Measurements from ENCODE around the gene LRIG1.

LRIG1 gene

GRCh38 chr3:66383998-66384745 is 116.7 kb downstream of the LRIG1 start:
- no peak for DNase-seq (ENCODE audit: low read depth)

- no peak for DNase-seq (ENCODE audit: low read depth)
These were observed 117.8 kb downstream of the LRIG1 start for GRCh38 chr3:66383023-66383422.

GRCh38 chr3:66382142-66382541 is 118.7 kb downstream of the LRIG1 start:
- DNase-seq (ENCODE audit: low read depth) = no peak

- DNase-seq (ENCODE audit: low read depth) = peak; percentile 13
These were observed 119.2 kb downstream of the LRIG1 start for GRCh38 chr3:66381626-66382025.

- DNase-seq (ENCODE audit: low read depth) = no peak
These were observed 120.5 kb downstream of the LRIG1 start for GRCh38 chr3:66380200-66380932.

GRCh38 chr3:66379565-66379964 is 121.3 kb downstream of the LRIG1 start:
- no peak for DNase-seq (ENCODE audit: low read depth)

GRCh38 chr3:66378256-66378655 is 122.6 kb downstream of the LRIG1 start:
- peak; percentile 4 for DNase-seq (ENCODE audit: low read depth)

GRCh38 chr3:66377800-66378199 is 123.0 kb downstream of the LRIG1 start:
- no peak for DNase-seq (ENCODE audit: low read depth)

GRCh38 chr3:66376568-66376967 is 124.3 kb downstream of the LRIG1 start:
- peak; percentile 95 for DNase-seq (ENCODE audit: low read depth)

GRCh38 chr3:66372681-66373350 is 128.0 kb downstream of the LRIG1 start:
- DNase-seq (ENCODE audit: low read depth) = peak; percentile 25

- DNase-seq (ENCODE audit: low read depth) = no peak
These were observed 129.4 kb downstream of the LRIG1 start for GRCh38 chr3:66371432-66371831.

- DNase-seq (ENCODE audit: low read depth) = no peak
These were observed 130.6 kb downstream of the LRIG1 start for GRCh38 chr3:66370179-66370578.

GRCh38 chr3:66367979-66368378 is 132.8 kb downstream of the LRIG1 start:
- DNase-seq (ENCODE audit: low read depth) = no peak

GRCh38 chr3:66366747-66367146 is 134.1 kb downstream of the LRIG1 start:
- no peak for DNase-seq (ENCODE audit: low read depth)

- DNase-seq (ENCODE audit: low read depth) = no peak
These were observed 135.7 kb downstream of the LRIG1 start for GRCh38 chr3:66365080-66365479.

- peak; percentile 37 for DNase-seq (ENCODE audit: low read depth)
These were observed 137.7 kb downstream of the LRIG1 start for GRCh38 chr3:66363148-66363547.

- peak; percentile 69 for DNase-seq (ENCODE audit: low read depth)
These were observed 138.3 kb downstream of the LRIG1 start for GRCh38 chr3:66362541-66362941.

- DNase-seq (ENCODE audit: low read depth) = no peak
These were observed 139.5 kb downstream of the LRIG1 start for GRCh38 chr3:66361356-66361755.

GRCh38 chr3:66355997-66356396 is 144.8 kb downstream of the LRIG1 start:
- no peak for DNase-seq (ENCODE audit: low read depth)

- DNase-seq (ENCODE audit: low read depth) = no peak
These were observed 145.4 kb downstream of the LRIG1 start for GRCh38 chr3:66355394-66355793.

- peak; percentile 12 for DNase-seq (ENCODE audit: low read depth)
These were observed 146.8 kb downstream of the LRIG1 start for GRCh38 chr3:66354001-66354400.

- peak; percentile 89 for DNase-seq (ENCODE audit: low read depth)
These were observed 147.3 kb downstream of the LRIG1 start for GRCh38 chr3:66353530-66353929.

GRCh38 chr3:66353039-66353438 is 147.8 kb downstream of the LRIG1 start:
- no peak for DNase-seq (ENCODE audit: low read depth)

All from amniotic epithelial cell (primary cell).